HepG2 (cell line): Measurements from ENCODE around the gene DIAPH3. TPM values are rescaled to one million over a fixed set of nuclear protein-coding genes. Genes with fewer than 3 reads are reported as not detected.

Experiments
- ATAC-seq: fragments of 200-7000 bp; cut with Tn5 transposase; 3 replicates; pipeline ENCODE4 v1.9.1; 2020; ENCODE audit warnings: mild to moderate bottlenecking, moderate library complexity
- BruUV-seq: library from RNA; stranded (reverse); fragments of 400-500 nt; replicated peaks from 2 replicates; lab custom pipeline; 2021; lab: Mats Ljungman, UMichigan
- CTCF ChIA-PET: fragments of 300-600 bp; formaldehyde crosslinking; extraction: SDS; loops from one replicate; lab custom pipeline; 2021; ENCODE audit warnings: low total read pairs, inconsistent platforms, low intra/inter-chr PET ratio; lab: Yijun Ruan, JAX
- POLR2A ChIA-PET: fragments of 350-600 bp; sonication (Branson Sonifier 250); formaldehyde crosslinking; loops from one replicate; lab custom pipeline; 2020; ENCODE audit warnings: antibody characterized with exemption, inconsistent platforms; lab: Yijun Ruan, JAX
- DNase-seq: peaks from one replicate; pipeline ENCODE4 v3.0.0-alpha.2; 2015; ENCODE audit warnings: low spot score
- FAIRE-seq: peaks from 3 replicates; lab custom pipeline; 2011; peaks lifted over from hg19 to GRCh38; lab: Jason Lieb, UNC
- H2AFZ ChIP-seq: one replicate; pipeline ENCODE4 v1.6.1; 2011; ENCODE audit warnings: low read length, inconsistent platforms
- H3K27ac ChIP-seq: fragments of 300-600 bp; 3 replicates; pipeline ENCODE4 v1.8.0; 2011; ENCODE audit warnings: mixed run types, mild to moderate bottlenecking, mixed read lengths, low read length, inconsistent platforms; ENCODE audit not compliant: insufficient read depth; ENCODE audit errors: extremely low read length
- H3K27me3 ChIP-seq, 2 experiments: fragments of 200-600 bp in 1 of 2; 2 replicates in 1 of 2; 3 replicates in 1 of 2; pipeline versions ENCODE4 v1.6.0 to v1.8.0; 2011; ENCODE audit warnings: low read length in 2 of 2, mild to moderate bottlenecking in 2 of 2, moderate library complexity in 2 of 2, inconsistent platforms in 1 of 2; ENCODE audit not compliant: insufficient read depth in 2 of 2, control insufficient read depth in 1 of 2
- H3K36me3 ChIP-seq, 2 experiments: fragments of 200-600 bp in 1 of 2; replicated peaks in 1 of 2; 2 replicates in 1 of 2; 3 replicates in 1 of 2; pipeline versions ENCODE4 v1.5.1 to v1.8.0; 2011; ENCODE audit warnings: low read length in 2 of 2, inconsistent platforms in 1 of 2; ENCODE audit not compliant: insufficient read depth in 2 of 2, control insufficient read depth in 1 of 2
- H3K4me1 ChIP-seq: 2 replicates; pipeline ENCODE4 v1.5.1; 2012; ENCODE audit warnings: low read length, inconsistent platforms; ENCODE audit not compliant: insufficient read depth
- H3K4me2 ChIP-seq: 2 replicates; pipeline ENCODE4 v1.6.0; 2011; ENCODE audit warnings: low read depth, low read length, inconsistent platforms
- H3K4me3 ChIP-seq, 3 experiments: fragments of 200-600 bp in 1 of 3; sonication (generic), shearing (Covaris generic) in 1 of 3; replicated peaks in 1 of 3; 2 replicates each; pipeline ENCODE4 v1.5.1; 2011 to 2016; ENCODE audit warnings: low read length in 3 of 3, inconsistent platforms in 2 of 3, low read depth in 2 of 3, mild to moderate bottlenecking in 2 of 3, control low read depth in 1 of 3, mixed read lengths in 1 of 3; ENCODE audit not compliant: insufficient read depth in 1 of 3
- H3K79me2 ChIP-seq: one replicate; pipeline ENCODE4 v1.6.1; 2011; ENCODE audit warnings: low read length, inconsistent platforms; ENCODE audit not compliant: insufficient read depth
- H3K9ac ChIP-seq: 2 replicates; pipeline ENCODE4 v1.6.0; 2011; ENCODE audit warnings: mild to moderate bottlenecking, low read depth, low read length, inconsistent platforms; ENCODE audit not compliant: insufficient read depth
- H3K9me3 ChIP-seq: 2 replicates; pipeline ENCODE4 v1.5.1; 2012; ENCODE audit warnings: mild to moderate bottlenecking, low read length
- H4K20me1 ChIP-seq: 2 replicates; pipeline ENCODE4 v1.6.0; 2011; ENCODE audit warnings: inconsistent platforms, mild to moderate bottlenecking, low read length, moderate library complexity; ENCODE audit not compliant: insufficient read depth
- CEBPB ChIP-seq: IDR thresholded peaks from 2 replicates; pipeline ENCODE4 v1.6.1; 2011; ENCODE audit warnings: low read depth, low read length, improper control_type of control experiment, borderline replicate concordance
- CEBPG ChIP-seq: IDR thresholded peaks from 2 replicates; pipeline ENCODE4 v1.6.1; 2016
- DMAP1 ChIP-seq: IDR thresholded peaks from 2 replicates; pipeline ENCODE4 v1.6.1; 2016
- HDAC6 ChIP-seq: fragments of 200-600 bp; sonication (generic); IDR thresholded peaks from 2 replicates; pipeline ENCODE4 v1.7.0; 2017; ENCODE audit warnings: mild to moderate bottlenecking, antibody characterized with exemption, low read length, low read depth
- STAG1 ChIP-seq: sonication (generic); formaldehyde crosslinking; IDR thresholded peaks from 2 replicates; pipeline ENCODE4 v1.4.0; 2020; ENCODE audit warnings: missing genetic modification reagents
- TBX2 ChIP-seq: sonication (generic); formaldehyde crosslinking; IDR thresholded peaks from 2 replicates; pipeline ENCODE4 v1.5.0; 2020; ENCODE audit warnings: missing genetic modification reagents, mild to moderate bottlenecking, borderline replicate concordance
- ZHX2 ChIP-seq, 2 experiments: sonication (generic) in 1 of 2; formaldehyde crosslinking in 1 of 2; IDR thresholded peaks; 2 replicates each; pipeline versions ENCODE4 v1.6.1 to v1.9.0; 2014 to 2022; ENCODE audit warnings: antibody characterized with exemption in 1 of 2, borderline replicate concordance in 1 of 2, inconsistent platforms in 1 of 2, low read depth in 1 of 2, missing genetic modification reagents in 1 of 2
- WGBS: methylation state at CpG from one replicate; pipeline ENCODE4 v1.1.6; 2017; ENCODE audit warnings: low lambda C conversion rate; 5-methylcytosine and 5-hydroxymethylcytosine counted together
- in situ Hi-C: cut with HindIII; loops from 2 replicates; pipeline ENCODE4 v1.10.0; 2017; ENCODE audit warnings: low pct_unique_long_range_greater_than_20kb; ENCODE audit not compliant: extremely low pct_ligation_motif_present
- intact Hi-C: fragments of 100-400 bp; cut with micrococcal nuclease; formaldehyde crosslinking; loops from one replicate; pipeline ENCODE4 v1.10.0; 2022; ENCODE audit not compliant: unreplicated experiment
- polyA plus RNA-seq, 8 experiments: library from polyadenylated mRNA; depleted of rRNA in 3 of 8; stranded (reverse) in 7 of 8; unstranded in 1 of 8; fragments of >200 nt; fragmentation: Illumina TruSeq in 4 of 8; extraction: Trizol in 4 of 8; gene quantifications; 2 replicates each; pipeline versions ENCODE4 v1.2.1 to v1.2.3, GENCODE V29; 2011 to 2016; ENCODE audit warnings: low read depth in 4 of 8, missing spikeins in 1 of 8, mixed read lengths in 1 of 8; ENCODE audit not compliant: insufficient read depth in 1 of 8
- total RNA-seq, 5 experiments: library from RNA; depleted of rRNA; stranded (reverse); fragments of >200 nt; fragmentation: Illumina TruSeq; extraction: Trizol; gene quantifications; 2 replicates each; pipeline ENCODE4 v1.2.3, GENCODE V29; 2016; ENCODE audit warnings: low read depth in 1 of 5
- TF ChIP-seq, protein P1 (sequence below): sonication (generic); formaldehyde crosslinking; IDR thresholded peaks from 2 replicates; pipeline ENCODE4 v1.5.0; 2020; ENCODE audit warnings: mild to moderate bottlenecking, missing genetic modification reagents, moderate library complexity
- TF ChIP-seq, protein P2 (sequence below): sonication (generic); formaldehyde crosslinking; IDR thresholded peaks from 2 replicates; pipeline ENCODE4 v1.4.0; 2020; ENCODE audit warnings: missing genetic modification reagents

The DIAPH3 gene
- total and polyA plus RNA-seq, 2 of the 13 experiments (the other 11 are each of a cell fraction or from before 2014, with no cell fraction given): 4.0 to 9.3 TPM

DNA sequence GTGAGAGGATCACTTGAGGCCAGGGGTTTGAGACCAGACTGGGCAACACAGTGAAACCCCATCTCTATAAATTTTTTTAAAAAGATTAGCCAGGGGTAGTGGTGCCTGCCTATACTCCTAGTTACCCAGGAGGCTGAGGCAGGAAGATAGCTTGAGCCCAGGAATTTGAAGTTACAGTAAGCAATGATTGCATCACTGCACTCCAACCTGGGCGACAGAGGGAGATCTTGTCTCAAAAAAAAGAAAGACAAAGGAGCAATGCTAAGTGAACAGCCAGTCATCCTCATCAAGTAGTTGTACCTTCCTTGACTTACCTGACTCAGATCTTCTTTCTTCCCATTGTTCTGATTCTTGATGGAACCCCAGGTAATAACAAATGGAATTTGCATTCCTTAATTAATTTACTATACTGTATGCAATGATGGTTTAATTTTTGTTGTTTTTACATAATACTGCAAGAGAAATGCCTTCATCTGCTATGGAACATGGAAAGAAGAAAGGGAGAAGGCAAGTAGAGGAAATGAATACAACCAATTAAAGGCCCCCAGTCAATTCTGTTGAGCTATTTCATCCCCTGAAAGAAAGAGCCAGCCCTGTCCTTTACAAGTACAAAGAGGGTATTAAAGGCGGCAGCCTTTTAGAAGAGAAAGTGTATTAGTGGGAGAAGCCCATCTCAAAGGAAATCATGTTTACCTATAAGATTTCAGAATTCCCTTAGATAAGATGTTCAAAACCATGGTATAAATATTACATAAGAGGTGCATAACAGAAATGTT, 316.7 kb downstream of the DIAPH3 start:
- H2AFZ ChIP-seq: no peak overlapping the region
- DNase-seq: no peak
- in situ Hi-C loops: no loop called here
- no peaks in the 10 kb centered on the region for H3K79me2 ChIP-seq
- no peak for ATAC-seq
- H3K4me2 ChIP-seq: no peak overlapping the region
- intact Hi-C loops: no loop called here
- CTCF ChIA-PET: no interaction called here
- POLR2A ChIA-PET: no interaction called here
- H3K4me1 ChIP-seq: peaks cover 30% of the 10 kb centered on the region
- H3K27me3 ChIP-seq: no peaks in the 10 kb centered on the region
- TF ChIP-seq, protein P1, sequence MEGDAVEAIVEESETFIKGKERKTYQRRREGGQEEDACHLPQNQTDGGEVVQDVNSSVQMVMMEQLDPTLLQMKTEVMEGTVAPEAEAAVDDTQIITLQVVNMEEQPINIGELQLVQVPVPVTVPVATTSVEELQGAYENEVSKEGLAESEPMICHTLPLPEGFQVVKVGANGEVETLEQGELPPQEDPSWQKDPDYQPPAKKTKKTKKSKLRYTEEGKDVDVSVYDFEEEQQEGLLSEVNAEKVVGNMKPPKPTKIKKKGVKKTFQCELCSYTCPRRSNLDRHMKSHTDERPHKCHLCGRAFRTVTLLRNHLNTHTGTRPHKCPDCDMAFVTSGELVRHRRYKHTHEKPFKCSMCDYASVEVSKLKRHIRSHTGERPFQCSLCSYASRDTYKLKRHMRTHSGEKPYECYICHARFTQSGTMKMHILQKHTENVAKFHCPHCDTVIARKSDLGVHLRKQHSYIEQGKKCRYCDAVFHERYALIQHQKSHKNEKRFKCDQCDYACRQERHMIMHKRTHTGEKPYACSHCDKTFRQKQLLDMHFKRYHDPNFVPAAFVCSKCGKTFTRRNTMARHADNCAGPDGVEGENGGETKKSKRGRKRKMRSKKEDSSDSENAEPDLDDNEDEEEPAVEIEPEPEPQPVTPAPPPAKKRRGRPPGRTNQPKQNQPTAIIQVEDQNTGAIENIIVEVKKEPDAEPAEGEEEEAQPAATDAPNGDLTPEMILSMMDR: peak; percentile 22; the same call in 1 of the 2 replicates
- no peak for TF ChIP-seq ZHX2 (IDR thresholded peaks at IDR 0.05; ENCODE audit: low read depth)
- TF ChIP-seq ZHX2 (CRISPR knock-in tag; IDR thresholded peaks at IDR 0.05; ENCODE audit: borderline replicate concordance): no peak
- TF ChIP-seq DMAP1 (CRISPR knock-in tag): no peak
- no peak for TF ChIP-seq HDAC6
- TF ChIP-seq TBX2 (CRISPR knock-in tag): no peak
- peak; percentile 66; the same call in 1 of the 2 replicates for TF ChIP-seq CEBPB
- TF ChIP-seq, protein P2, sequence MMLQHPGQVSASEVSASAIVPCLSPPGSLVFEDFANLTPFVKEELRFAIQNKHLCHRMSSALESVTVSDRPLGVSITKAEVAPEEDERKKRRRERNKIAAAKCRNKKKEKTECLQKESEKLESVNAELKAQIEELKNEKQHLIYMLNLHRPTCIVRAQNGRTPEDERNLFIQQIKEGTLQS: 0 out of 2 replicates have a peak, but pooled peaks have one; percentile 27
- peak; percentile 81 for TF ChIP-seq CEBPG (CRISPR knock-in tag)
- TF ChIP-seq STAG1: 0 out of 2 replicates have a peak, but pooled peaks have one; percentile 5
- no peaks in the 10 kb centered on the region for H4K20me1 ChIP-seq
- no peak for FAIRE-seq
- H3K27ac ChIP-seq: no peak overlapping the region
- no peak overlapping the region for H3K9ac ChIP-seq
- WGBS: 80% methylated on average over 2 of the region's 2 CpGs
- H3K9me3 ChIP-seq: no peaks in the 10 kb centered on the region
- no peak overlapping the region for H3K4me3 ChIP-seq
- no peaks in the 10 kb centered on the region for H3K36me3 ChIP-seq
- BruUV-seq: no TSS peak
